IMR-90 (cell line): ENCODE results near the gene CDK11A. TPM values are rescaled to one million over a fixed set of nuclear protein-coding genes. Genes with fewer than 3 reads are reported as not detected.

Experiments used
- ATAC-seq: fragments of 200-7000 bp; cut with Tn5 transposase; 2 replicates; pipeline ENCODE4 v1.9.1; 2020; ENCODE audit warnings: low read depth, mild to moderate bottlenecking, moderate library complexity
- BruUV-seq: library from RNA; stranded (reverse); fragments of 400-500 nt; replicated peaks from 2 replicates; lab custom pipeline; 2021; lab: Mats Ljungman, UMichigan
- CTCF ChIA-PET: fragments of 300-600 bp; formaldehyde crosslinking; extraction: SDS; loops from one replicate; lab custom pipeline; 2021; ENCODE audit warnings: antibody characterized with exemption; lab: Yijun Ruan, JAX
- POLR2A ChIA-PET: fragments of 300-600 bp; sonication (Branson Sonifier 250); formaldehyde crosslinking; loops from one replicate; lab custom pipeline; 2022; ENCODE audit warnings: antibody characterized with exemption; ENCODE audit not compliant: unreplicated experiment; lab: Charles Lee
- DNase-seq: peaks from one replicate; pipeline ENCODE4 v3.0.0; 2013
- H2AFZ ChIP-seq: replicated peaks from 2 replicates; pipeline ENCODE3; 2013; ENCODE audit warnings: low read length, mild to moderate bottlenecking; ENCODE audit not compliant: poor library complexity
- H2AK5ac ChIP-seq: 2 replicates; pipeline ENCODE4 v1.6.1; 2013; ENCODE audit warnings: low read depth, low read length, inconsistent platforms
- H2AK9ac ChIP-seq: replicated peaks from 2 replicates; pipeline ENCODE3; 2013; ENCODE audit warnings: mild to moderate bottlenecking, low read depth, low read length, moderate library complexity; ENCODE audit not compliant: poor library complexity
- H2BK120ac ChIP-seq: 2 replicates; pipeline ENCODE4 v1.6.1; 2013; ENCODE audit warnings: low read depth, low read length, inconsistent platforms
- H2BK15ac ChIP-seq: 3 replicates; pipeline ENCODE4 v1.6.1; 2013; ENCODE audit warnings: low read depth, low read length, inconsistent platforms
- H2BK20ac ChIP-seq: 2 replicates; pipeline ENCODE4 v1.6.1; 2013; ENCODE audit warnings: low read depth, mild to moderate bottlenecking, inconsistent platforms, low read length, moderate library complexity
- H2BK5ac ChIP-seq: 2 replicates; pipeline ENCODE4 v1.6.1; 2013; ENCODE audit warnings: mild to moderate bottlenecking, low read depth, low read length, inconsistent platforms; ENCODE audit not compliant: poor library complexity, severe bottlenecking
- H3K14ac ChIP-seq: replicated peaks from 2 replicates; pipeline ENCODE4 v1.6.1; 2013; ENCODE audit warnings: low read depth, low read length, inconsistent platforms
- H3K18ac ChIP-seq: 2 replicates; pipeline ENCODE4 v1.6.1; 2013; ENCODE audit warnings: low read depth, low read length, control low read depth
- H3K23ac ChIP-seq: 2 replicates; pipeline ENCODE4 v1.6.1; 2013; ENCODE audit warnings: low read depth, low read length, inconsistent platforms
- H3K27ac ChIP-seq: 2 replicates; pipeline ENCODE4 v1.5.1; 2013; ENCODE audit warnings: mild to moderate bottlenecking, control low read depth, low read length; ENCODE audit not compliant: insufficient read depth
- H3K27me3 ChIP-seq: 2 replicates; pipeline ENCODE4 v1.6.1; 2013; ENCODE audit warnings: low read length; ENCODE audit not compliant: control insufficient read depth, insufficient read depth
- H3K36me3 ChIP-seq: 2 replicates; pipeline ENCODE4 v1.6.1; 2013; ENCODE audit warnings: low read length, mixed read lengths; ENCODE audit not compliant: control insufficient read depth, insufficient read depth
- H3K4ac ChIP-seq: 2 replicates; pipeline ENCODE4 v1.6.1; 2013; ENCODE audit warnings: low read depth, low read length, inconsistent platforms
- H3K4me1 ChIP-seq: 2 replicates; pipeline ENCODE4 v1.6.1; 2013; ENCODE audit warnings: low read length, mixed read lengths; ENCODE audit not compliant: control insufficient read depth, insufficient read depth
- H3K4me2 ChIP-seq: 2 replicates; pipeline ENCODE4 v1.6.1; 2013; ENCODE audit warnings: low read depth, mild to moderate bottlenecking, control low read depth, low read length, moderate library complexity
- H3K4me3 ChIP-seq: 2 replicates; pipeline ENCODE4 v1.5.1; 2013; ENCODE audit warnings: low read depth, mild to moderate bottlenecking, control low read depth, low read length, moderate library complexity; ENCODE audit not compliant: insufficient read depth
- H3K56ac ChIP-seq: 2 replicates; pipeline ENCODE4 v1.6.1; 2013; ENCODE audit warnings: low read length, inconsistent platforms; ENCODE audit not compliant: insufficient read depth; ENCODE audit errors: extremely low read depth
- H3K79me1 ChIP-seq, 2 experiments: 2 replicates each; pipeline ENCODE4 v1.6.1; 2013; ENCODE audit warnings: low read length in 2 of 2, inconsistent platforms in 1 of 2, low read depth in 1 of 2
- H3K9ac ChIP-seq: 2 replicates; pipeline ENCODE4 v1.6.1; 2013; ENCODE audit warnings: low read depth, low read length, control low read depth
- H3K9me1 ChIP-seq: 2 replicates; pipeline ENCODE4 v1.6.1; 2013; ENCODE audit warnings: low read length, inconsistent platforms; ENCODE audit not compliant: insufficient read depth
- H3K9me3 ChIP-seq: 2 replicates; pipeline ENCODE4 v1.6.1; 2013; ENCODE audit warnings: low read length; ENCODE audit not compliant: control insufficient read depth, insufficient read depth
- H4K20me1 ChIP-seq: 2 replicates; pipeline ENCODE4 v1.6.1; 2013; ENCODE audit warnings: low read length, inconsistent platforms; ENCODE audit not compliant: insufficient read depth
- H4K5ac ChIP-seq: 2 replicates; pipeline ENCODE4 v1.6.1; 2013; ENCODE audit warnings: mild to moderate bottlenecking, low read depth, low read length, control low read depth
- H4K8ac ChIP-seq, 2 experiments: 2 replicates each; pipeline ENCODE4 v1.6.1; 2013; ENCODE audit warnings: low read depth in 2 of 2, low read length in 2 of 2, control low read depth in 1 of 2, inconsistent platforms in 1 of 2
- H4K91ac ChIP-seq: 2 replicates; pipeline ENCODE4 v1.6.1; 2013; ENCODE audit warnings: low read depth, low read length, inconsistent platforms; ENCODE audit not compliant: insufficient read depth
- RAD21 ChIP-seq: IDR thresholded peaks from 2 replicates; pipeline ENCODE4 v1.6.1; 2012; ENCODE audit warnings: low read length, improper control_type of control experiment
- RCOR1 ChIP-seq: IDR thresholded peaks from 2 replicates; pipeline ENCODE4 v1.6.1; 2012; ENCODE audit warnings: mild to moderate bottlenecking, low read length, improper control_type of control experiment; ENCODE audit not compliant: insufficient replicate concordance
- WGBS, 2 experiments: methylation state at CpG; one replicate each; pipeline versions ENCODE4 v1.1.5 to v1.1.7; 2013; ENCODE audit warnings: missing lambda C conversion rate in 2 of 2; ENCODE audit not compliant: insufficient read length in 1 of 2; ENCODE audit errors: extremely low coverage in 2 of 2; 5-methylcytosine and 5-hydroxymethylcytosine counted together
- dilution Hi-C: fragments of 300-500 bp; cut with HindIII; formaldehyde crosslinking; loops from one replicate; pipeline ENCODE4 v1.14.3; 2018; ENCODE audit warnings: low sequenced_read_pairs; ENCODE audit not compliant: unreplicated experiment
- in situ Hi-C: fragments of 300-500 bp; cut with MboI; formaldehyde crosslinking; loops from 3 replicates; pipeline ENCODE4 v1.14.3; 2019; ENCODE audit warnings: low sequenced_read_pairs, inconsistent platforms, mixed read lengths
- intact Hi-C: fragments of 100-400 bp; cut with micrococcal nuclease; formaldehyde crosslinking; loops from 2 replicates; pipeline ENCODE4 v1.10.0; 2022
- polyA plus RNA-seq, 3 experiments: library from polyadenylated mRNA; depleted of rRNA; stranded (reverse); fragments of >200 nt; gene quantifications; 2 replicates each; pipeline ENCODE4 v1.2.3, GENCODE V29; 2012; ENCODE audit warnings: low replicate concordance in 1 of 3
- total RNA-seq: library from RNA; depleted of rRNA; stranded (reverse); fragments of >200 nt; gene quantifications from 2 replicates; pipeline ENCODE4 v1.2.3, GENCODE V29; 2012

The CDK11A gene
- total and polyA plus RNA-seq, 2 of the 4 experiments (the other 2 are of a cell fraction), result 1.8 to 20.0 TPM

GRCh38 chr1:1732381-1732780 is 8.2 kb upstream of the CDK11A start:
- no peak for DNase-seq

More at GRCh38 chr1:1732381-1732780, 8.2 kb upstream of the CDK11A start:
- Histone ChIP-seq H3K79me1 (no peaks in the 10 kb centered on the region), H3K36me3 (peaks cover 25% of the 10 kb centered on the region), H2AFZ (no peak overlapping the region), H3K14ac (no peak overlapping the region), H2AK9ac (no peak overlapping the region), H3K9ac (no peak overlapping the region), H2BK20ac (no peak overlapping the region), H3K4ac (no peak overlapping the region), H3K27me3 (no peaks in the 10 kb centered on the region), H2BK15ac (no peak overlapping the region), H4K20me1 (peaks cover 3% of the 10 kb centered on the region; the same call in 1 of the 2 replicates), H4K91ac (no peak overlapping the region), H3K4me1 (peaks cover 5% of the 10 kb centered on the region), H3K9me3 (no peaks in the 10 kb centered on the region), H3K4me2 (no peak overlapping the region), H3K27ac (no peak overlapping the region), H4K8ac (no peak overlapping the region), H2BK120ac (no peak overlapping the region), H3K9me1 (no peaks in the 10 kb centered on the region), H3K18ac (no peak overlapping the region), H2AK5ac (no peak overlapping the region), H2BK5ac (no peak overlapping the region), H3K23ac (no peak overlapping the region), H3K4me3 (no peak overlapping the region), H3K56ac (no peak overlapping the region), H4K5ac (no peak overlapping the region)
- intact Hi-C loops, result no loop called here
- CTCF ChIA-PET, result no interaction called here
- in situ Hi-C loops, result no loop called here
- WGBS, 2 experiments, result no CpG with 5 or more reads among the region's 17 CpGs
- ATAC-seq, result no peak
- TF ChIP-seq RAD21 (no peak), RCOR1 (no peak)
- BruUV-seq, result no TSS peak
- dilution Hi-C loops, result no loop called here
- POLR2A ChIA-PET, result no interaction called here
